NCI-H2196 (cell line): ENCODE data around the gene SRGAP2B.
"Not testable (repeated sequence)": the region's sequence is repeated elsewhere in the genome, so short reads cannot be mapped to it uniquely, and the experiment has no call there.

ENCODE experiments used
- DNase-seq: peaks from one replicate; lab custom pipeline; 2025; ENCODE audit not compliant: unreplicated experiment; lab: John Stamatoyannopoulos, UW

SRGAP2B gene

DNA sequence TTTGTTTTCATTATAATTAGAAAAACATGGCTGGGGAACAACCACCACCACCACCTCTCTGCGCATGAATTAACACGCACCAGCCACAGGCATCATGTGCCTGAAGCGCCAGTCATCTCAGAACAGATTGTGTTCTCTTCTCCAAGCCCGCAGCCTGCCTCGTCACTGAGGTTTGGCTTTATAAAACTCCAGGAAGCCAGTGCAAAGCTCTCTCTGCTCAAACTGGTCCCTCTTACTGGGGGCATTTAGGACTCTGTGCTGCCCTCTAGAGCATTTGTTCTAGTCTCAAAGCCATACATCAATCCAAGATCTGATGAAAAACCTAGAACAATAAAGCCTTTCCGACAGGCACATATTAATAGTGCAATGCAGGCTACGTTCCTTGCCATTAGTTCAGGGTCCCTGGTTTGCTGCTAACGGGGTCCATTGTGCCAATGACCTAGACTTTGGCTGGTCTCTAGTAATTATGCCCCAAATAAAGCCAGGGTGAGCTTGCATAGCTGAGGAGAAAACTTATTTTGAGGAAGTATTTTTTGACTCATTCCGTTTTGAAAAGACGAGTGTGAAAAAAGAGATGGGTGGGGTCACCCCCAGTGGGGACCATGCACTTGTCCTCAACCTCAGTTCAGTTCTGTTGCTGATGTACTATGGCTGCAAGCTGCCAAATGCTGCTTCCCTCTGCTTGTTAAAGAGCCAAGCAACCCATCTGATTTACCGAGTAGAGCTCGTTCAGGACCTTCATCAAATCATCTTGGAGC is 181.0 kb downstream of the SRGAP2B start:
- DNase-seq = not testable (repeated sequence)

DNA sequence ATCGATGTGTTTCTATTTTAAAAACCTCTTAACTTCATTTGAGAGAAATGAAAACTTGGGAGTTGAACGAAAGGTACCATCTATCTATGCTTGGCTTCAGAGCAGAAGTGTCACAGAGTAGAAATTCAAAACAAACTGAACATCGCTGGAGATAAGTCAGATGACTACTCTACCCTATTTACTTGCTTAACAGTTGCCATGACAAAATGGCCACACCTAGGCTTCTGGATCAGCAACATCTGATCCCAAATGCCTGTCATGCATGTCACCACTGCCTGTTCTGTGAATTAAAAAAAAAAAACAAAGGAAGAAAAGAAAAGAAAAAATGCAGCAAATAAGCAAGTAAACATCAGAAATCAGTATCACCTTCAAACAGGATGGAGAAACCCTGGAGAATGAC is 181.7 kb downstream of the SRGAP2B start:
- not testable (repeated sequence) for DNase-seq

DNA sequence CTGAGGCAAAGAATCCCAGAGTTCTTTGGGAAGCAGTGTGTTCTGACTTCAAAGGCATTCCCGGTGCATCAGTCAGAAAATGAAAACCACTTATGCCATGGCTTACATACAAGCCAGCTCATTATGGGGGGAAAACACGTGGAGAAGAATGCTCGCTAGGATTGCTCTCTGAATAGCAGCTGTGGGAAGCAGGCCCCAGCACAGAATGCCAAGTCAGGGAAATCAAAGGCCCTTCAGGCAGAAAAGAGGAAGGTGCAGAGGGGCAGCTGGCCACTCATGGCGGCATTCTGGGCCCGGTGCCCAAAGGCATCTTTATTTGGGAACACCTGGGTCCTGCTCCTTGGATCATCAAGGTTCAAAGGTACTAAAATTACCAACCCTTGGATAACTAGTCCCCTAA is 184.4 kb downstream of the SRGAP2B start:
- not testable (repeated sequence) for DNase-seq

DNA sequence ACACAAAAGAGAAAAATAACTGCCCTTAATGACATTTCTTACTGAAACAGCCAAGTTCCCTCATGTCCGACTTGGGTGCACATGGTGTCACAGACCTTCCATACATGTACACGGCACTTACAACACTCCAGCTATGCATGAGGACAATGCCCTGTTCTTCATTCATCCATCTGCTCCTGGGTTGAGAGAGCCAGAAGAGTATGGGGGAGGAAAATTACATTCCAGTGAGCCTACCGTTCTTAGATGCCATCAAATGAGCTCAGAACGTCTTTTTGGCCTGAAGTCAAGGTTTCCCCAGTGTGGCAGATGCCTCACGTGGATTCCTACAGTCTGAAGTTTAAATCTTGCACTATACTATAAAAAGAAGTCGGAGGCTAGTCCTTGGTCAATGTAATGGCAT is 194.3 kb downstream of the SRGAP2B start:
- not testable (repeated sequence) for DNase-seq

DNA sequence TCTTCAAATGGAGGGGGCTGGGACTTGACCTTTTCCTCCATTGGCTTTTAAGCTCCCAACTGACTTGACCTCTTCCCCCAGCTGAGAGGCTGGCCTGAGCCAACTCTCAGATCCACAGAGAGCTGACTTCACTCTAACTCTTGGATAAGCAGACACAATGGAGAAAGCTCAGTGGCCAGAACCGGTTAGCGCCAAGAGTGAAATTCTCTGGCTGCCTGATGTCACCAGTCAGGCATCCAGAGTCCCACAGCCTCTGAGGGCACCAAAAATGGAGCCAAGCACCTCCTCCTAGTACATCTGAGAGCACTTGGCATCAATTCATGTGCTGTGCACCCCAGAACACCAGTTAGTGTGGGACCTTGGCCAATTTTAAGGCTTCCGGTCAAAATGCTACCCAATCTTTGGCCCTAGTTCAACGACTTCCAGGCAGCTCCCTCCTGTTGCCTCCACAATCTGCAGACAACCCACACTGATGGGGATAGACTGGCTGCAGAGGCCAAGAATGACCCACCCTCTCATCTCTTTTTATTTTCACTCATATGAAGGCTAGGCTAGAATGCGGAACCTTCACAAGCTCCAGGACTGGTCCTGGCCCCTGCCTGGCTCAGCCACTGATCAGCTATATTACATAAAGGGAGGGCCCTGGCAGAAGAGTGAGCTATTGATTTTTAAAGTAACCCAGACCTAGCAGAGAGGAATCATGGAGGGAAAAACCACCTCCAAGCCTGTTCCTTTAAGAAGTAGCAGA is 200.5 kb downstream of the SRGAP2B start:
- not testable (repeated sequence) for DNase-seq

DNA sequence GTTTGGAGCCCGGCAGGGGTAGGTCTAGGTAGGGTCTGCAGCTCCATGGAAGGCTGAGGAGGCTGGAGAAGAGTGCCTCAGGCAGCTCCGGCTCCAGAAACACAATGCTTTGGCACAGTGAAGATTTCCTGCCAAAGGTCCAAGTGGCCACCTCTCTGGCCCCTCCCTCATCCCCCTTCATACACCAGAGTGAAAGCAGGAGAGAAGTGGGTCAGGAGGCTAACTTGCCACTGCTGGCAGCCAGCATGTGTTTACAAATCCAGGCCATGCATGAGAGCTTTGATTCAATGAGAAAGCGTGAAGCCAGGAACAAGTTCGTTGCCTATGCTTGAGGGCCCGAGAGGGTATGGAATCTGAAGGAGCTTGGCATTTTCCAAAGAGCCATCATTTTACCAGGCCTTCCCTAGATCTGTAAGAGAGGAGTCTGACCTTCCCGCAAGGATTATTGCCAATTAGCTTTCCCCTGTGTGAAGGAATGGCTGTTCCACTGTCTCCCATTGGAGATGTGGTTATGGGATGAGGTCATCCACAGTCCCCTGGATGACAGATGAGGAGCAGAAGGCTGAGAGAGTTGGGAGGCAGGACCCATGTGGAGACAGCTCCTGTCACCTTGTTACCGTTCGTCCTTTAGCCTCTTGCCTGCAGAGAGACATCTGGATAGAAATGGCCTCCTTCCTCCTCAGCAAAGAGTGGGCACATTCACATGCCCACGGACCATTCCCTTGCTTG is 201.3 kb downstream of the SRGAP2B start:
- DNase-seq = not testable (repeated sequence)

DNA sequence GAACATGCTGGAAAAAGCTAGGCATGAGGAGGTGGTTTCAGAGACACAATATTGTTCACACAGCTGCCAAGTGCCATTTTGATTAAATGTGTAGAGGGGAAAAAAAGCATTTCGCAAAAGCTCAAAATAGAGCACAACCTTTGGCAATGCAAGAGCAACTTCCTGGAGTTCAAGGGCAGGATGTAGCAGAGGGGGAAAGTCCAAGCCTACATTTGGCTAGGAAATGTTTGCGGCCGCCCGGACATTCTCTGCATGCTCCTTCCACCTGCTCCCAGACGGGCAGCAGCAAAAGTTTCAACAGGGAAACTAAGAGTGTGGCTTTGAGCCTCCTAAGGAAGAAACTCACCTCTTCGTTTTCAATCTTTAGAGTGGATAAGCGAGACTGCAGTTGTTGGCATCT is 202.1 kb downstream of the SRGAP2B start:
- DNase-seq = not testable (repeated sequence)

DNA sequence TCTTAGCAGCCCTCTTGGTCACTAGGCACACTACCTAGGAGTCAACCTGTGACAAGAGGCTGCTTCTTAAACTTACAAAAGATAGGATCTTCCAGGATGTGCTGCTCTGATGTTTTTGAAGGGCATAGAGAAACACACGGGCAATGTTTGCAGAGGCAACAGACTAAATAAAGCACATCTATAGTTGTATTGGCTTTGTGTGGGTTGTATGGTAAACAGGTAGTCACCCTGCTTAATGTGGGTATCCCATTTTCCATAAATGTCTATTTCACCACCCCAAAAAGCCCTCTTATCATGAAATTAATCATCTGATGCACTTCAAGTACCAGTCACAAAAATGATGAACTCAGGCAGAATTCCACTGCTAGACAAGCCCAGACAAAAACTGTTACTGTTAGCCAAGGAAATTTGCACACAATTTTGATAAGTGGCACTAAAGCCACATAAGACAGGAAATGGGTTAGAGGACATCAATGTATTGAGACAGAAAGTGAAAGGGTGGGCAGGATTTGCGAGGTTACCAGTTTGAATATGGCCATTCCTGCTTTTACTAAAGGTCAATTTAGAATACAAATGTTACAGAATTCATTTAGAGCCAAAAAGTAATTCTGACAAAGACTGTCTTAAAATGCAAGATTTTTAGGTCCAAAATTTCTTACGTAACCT is 205.5 kb downstream of the SRGAP2B start:
- not testable (repeated sequence) for DNase-seq

DNA sequence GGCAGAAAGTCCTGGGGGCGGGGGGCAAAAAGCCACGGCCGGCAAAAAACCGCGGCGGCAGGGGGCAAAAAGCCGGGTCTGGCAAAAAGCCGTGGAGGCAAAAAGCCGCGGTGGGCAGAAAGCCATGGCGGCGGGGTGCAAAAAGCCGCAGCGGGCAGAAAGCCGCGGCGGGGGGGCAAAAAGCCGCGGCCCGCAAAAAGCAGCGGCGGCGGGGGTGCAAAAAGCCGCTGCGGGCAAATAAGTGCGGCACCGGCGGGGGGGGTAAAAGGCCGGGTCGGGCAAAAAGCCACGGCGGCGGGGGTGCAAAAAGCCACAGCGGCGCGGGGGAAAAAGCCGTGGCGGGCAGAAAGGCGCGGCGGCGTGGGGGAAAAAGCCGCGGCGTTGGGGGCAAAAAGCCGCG is 212.1 kb downstream of the SRGAP2B start:
- DNase-seq = not testable (repeated sequence)

DNA sequence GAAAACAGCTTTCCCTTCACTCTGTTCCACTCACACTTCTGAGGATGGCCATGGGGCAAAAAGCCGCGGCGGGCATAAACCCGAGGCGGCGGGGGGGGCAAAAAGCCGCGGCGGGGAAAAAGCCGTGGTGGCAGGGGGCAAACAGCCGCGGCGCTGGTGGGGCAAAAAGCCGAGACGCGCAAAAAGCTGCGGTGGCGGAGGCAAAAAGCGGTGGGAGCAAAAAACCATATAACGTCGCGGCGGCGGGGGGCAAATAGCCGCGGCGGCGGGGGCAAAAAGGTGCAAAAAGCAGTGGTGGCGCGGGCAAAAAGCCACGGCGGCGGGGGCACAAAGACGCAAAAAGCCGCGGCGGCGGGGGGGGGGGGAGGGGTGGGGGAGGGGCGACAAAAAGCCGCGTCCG is 212.8 kb downstream of the SRGAP2B start:
- DNase-seq = not testable (repeated sequence)

DNA sequence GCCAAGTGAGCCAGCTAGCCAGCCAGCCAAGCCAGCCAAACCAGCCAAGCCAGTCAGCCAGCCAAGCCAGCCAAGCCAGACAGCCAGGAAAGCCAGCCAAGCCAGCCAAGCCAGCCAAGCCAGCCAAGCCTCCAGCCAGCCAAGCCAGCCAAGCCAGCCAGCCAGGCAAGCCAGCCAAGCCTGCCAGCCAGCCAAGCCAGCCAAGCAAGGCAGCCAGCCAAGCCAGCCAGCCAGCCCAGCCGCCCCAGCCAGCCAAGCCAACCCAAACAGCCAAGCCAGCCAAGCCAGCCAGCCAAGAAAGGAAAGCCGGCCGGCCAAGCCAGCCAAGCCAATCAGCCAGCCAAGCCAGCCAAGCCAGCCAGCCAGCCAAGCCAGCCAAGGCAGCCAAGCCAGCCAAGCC is 236.5 kb downstream of the SRGAP2B start:
- not testable (repeated sequence) for DNase-seq
